Adipocyte (in vitro differentiated cells): ENCODE results near the gene IGF2.

Experiments
- DNase-seq: peaks from one replicate; pipeline ENCODE4 v3.0.0-alpha.2; 2015; ENCODE audit warnings: low read depth
- H3K27me3 ChIP-seq: replicated peaks from 2 replicates; pipeline ENCODE4 v1.7.0; 2013; ENCODE audit warnings: mild to moderate bottlenecking, low read length, moderate library complexity; ENCODE audit not compliant: control insufficient read depth, insufficient read depth
- H3K36me3 ChIP-seq: 2 replicates; pipeline ENCODE4 v1.7.0; 2013; ENCODE audit warnings: low read length, mild to moderate bottlenecking, moderate library complexity; ENCODE audit not compliant: control insufficient read depth, insufficient read depth, severe bottlenecking
- H3K4me1 ChIP-seq: 2 replicates; pipeline ENCODE4 v1.7.0; 2013; ENCODE audit warnings: mild to moderate bottlenecking, low read length, moderate library complexity; ENCODE audit not compliant: control insufficient read depth, insufficient read depth
- H3K4me3 ChIP-seq: 2 replicates; pipeline ENCODE4 v1.7.0; 2013; ENCODE audit warnings: mild to moderate bottlenecking, low read length, moderate library complexity
- H3K9ac ChIP-seq: 2 replicates; pipeline ENCODE4 v1.7.0; 2013; ENCODE audit warnings: mild to moderate bottlenecking, low read length, moderate library complexity
- H3K9me3 ChIP-seq: 2 replicates; pipeline ENCODE4 v1.7.0; 2013; ENCODE audit warnings: mild to moderate bottlenecking, low read length, moderate library complexity; ENCODE audit not compliant: control insufficient read depth

IGF2 gene

DNA sequence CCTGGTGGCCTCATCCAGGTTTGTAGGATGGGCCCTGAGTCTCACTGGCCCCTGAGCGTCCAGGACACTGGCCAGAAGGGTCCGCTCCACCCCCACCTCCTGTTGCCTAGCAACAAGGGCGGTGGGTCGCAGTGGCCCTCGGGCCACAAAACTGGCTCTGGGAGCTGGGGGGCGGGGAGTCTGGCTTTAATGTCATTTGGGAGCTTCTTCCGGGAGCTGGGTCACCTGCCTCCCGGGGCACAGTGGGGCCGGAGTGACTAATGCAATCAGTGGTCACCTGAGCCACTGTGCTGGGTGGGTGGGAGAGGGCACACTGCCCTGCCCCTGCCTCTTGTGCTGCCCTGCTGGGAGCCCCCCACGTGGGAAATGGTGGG is 29.8 kb upstream of the IGF2 start:
- peaks cover 19% of the 10 kb centered on the region for H3K27me3 ChIP-seq
- no peaks in the 10 kb centered on the region for H3K36me3 ChIP-seq
- DNase-seq: no peak
- H3K9me3 ChIP-seq: no peaks in the 10 kb centered on the region
- no peak overlapping the region for H3K4me3 ChIP-seq
- no peaks in the 10 kb centered on the region for H3K4me1 ChIP-seq
- no peak overlapping the region for H3K9ac ChIP-seq

DNA sequence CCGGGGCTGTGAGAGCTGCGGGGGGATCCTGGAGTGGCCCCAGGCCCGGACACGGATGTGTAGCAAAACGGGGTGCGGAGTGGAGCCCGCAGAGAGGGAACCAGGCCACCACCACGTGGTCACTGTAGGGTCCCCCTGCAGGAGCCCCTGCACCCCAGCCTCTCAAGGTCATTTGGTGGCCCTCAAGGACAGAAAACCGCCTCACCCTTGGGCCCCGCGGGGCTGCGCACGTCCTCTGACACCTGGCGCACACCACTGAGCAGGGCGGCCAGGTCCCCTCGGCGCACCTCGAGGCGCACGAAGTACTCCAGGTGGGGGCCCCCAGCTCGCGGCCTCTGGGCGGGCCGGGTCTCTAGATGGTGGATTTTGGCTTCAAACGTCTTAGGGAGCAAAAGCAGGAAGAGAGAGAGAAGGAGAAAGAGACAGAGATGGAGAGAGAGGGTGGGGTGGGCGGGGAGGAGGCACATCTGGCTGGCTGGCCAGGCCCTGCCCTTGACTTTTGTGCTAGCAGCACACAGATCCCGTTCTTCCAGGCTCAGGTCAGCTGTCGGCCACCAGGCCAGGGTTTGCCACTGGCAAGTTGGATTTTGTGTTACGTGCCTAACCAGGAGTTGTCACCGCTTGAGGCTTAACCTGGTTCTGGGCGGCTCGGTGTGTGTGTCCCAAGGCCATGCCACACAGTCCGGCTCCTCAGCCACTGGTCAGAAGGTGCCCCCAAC is 29.3 kb upstream of the IGF2 start:
- no peak overlapping the region for H3K4me3 ChIP-seq
- H3K9ac ChIP-seq: no peak overlapping the region
- DNase-seq: no peak
- H3K27me3 ChIP-seq: peaks cover 17% of the 10 kb centered on the region
- H3K36me3 ChIP-seq: no peaks in the 10 kb centered on the region
- no peaks in the 10 kb centered on the region for H3K9me3 ChIP-seq
- H3K4me1 ChIP-seq: no peaks in the 10 kb centered on the region

DNA sequence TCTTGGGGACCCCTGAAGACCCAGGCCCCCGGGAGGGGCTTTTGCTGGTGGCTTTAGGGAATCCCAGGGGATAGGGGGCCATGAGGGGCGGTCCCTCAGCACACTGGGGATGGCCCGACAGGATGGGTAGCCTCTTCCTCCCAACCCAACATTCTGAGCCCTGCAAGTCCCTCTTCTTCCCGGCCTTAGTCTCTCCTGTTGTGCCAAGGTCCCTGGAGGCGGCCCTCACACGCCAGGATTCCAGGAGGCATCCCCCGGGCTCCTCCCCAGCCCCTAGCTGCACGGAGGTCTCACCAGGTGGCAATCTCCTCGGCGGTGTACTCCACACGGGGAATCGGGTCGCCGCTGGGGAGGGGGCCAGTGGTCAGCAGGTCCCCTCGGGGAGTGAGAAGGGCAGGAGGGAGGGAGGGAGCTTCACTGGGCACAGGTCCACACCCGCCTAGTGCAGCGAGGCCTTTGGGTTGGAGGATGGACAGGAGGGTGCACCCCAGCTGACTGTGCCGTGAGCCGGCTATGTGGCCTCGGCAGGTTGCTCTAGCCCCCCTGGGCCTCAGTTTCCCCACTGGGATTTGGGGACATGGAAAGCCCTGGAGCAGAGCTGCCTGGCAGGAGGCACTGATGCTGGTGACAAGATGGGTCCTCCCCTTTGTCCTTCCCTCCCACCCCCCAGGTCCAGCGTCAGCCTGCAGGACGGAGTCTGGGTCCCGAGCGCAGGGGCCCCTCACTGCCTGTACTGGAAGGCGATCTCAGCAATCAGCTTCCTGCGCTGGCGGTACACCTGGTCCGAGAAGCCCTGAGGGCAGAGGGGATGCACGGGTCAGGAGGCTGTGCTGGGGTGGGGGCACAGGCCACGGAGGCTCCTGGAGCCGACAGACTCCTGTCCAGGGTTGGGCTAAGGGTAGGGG is 28.2 kb upstream of the IGF2 start:
- DNase-seq: no peak
- Histone ChIP-seq H3K4me1 (no peaks in the 10 kb centered on the region), H3K4me3 (no peak overlapping the region), H3K9me3 (no peaks in the 10 kb centered on the region), H3K36me3 (no peaks in the 10 kb centered on the region), H3K9ac (no peak overlapping the region), H3K27me3 (peaks cover 15% of the 10 kb centered on the region)

DNA sequence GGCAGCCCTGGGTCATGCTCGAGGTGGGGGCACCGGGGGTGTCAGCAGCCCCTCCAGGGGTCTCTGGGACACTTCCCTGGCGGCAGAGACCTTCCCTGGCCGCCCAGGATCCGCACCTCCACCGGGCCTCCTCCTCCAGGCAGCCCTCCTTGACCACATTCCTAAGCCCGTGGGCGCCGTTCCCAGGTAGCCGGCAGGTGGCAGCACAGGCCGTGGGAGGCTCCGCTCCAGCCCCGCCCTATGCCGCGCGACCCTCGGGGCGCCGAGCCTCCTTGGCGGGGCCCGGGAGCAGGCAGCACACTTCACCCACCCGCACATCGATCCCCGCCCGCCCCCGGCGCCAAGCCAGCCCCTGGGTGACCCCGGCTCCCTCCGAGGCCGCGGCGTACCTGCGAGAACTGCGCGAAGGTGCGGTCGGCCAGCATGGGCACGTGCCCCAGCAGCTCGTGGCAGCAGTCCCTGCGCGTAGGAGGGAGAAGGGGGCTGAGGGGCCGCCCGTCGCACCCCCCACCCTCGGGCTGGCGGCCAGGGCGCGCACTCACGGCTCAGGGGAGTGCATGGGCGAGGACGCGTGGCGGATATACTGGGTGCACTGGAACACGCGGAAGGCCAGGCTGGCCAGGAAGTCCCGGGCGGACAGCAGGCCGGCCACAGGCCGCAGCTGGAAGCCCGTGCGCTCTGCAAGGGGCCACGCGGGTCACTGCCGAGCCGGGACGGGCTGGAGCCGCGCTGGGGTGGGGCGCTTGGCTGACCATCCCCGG is 27.1 kb upstream of the IGF2 start:
- peak; percentile 33 for DNase-seq
- H3K36me3 ChIP-seq: no peaks in the 10 kb centered on the region
- no peak overlapping the region for H3K9ac ChIP-seq
- H3K27me3 ChIP-seq: peaks cover 15% of the 10 kb centered on the region
- no peak overlapping the region for H3K4me3 ChIP-seq
- no peaks in the 10 kb centered on the region for H3K4me1 ChIP-seq
- H3K9me3 ChIP-seq: no peaks in the 10 kb centered on the region

DNA sequence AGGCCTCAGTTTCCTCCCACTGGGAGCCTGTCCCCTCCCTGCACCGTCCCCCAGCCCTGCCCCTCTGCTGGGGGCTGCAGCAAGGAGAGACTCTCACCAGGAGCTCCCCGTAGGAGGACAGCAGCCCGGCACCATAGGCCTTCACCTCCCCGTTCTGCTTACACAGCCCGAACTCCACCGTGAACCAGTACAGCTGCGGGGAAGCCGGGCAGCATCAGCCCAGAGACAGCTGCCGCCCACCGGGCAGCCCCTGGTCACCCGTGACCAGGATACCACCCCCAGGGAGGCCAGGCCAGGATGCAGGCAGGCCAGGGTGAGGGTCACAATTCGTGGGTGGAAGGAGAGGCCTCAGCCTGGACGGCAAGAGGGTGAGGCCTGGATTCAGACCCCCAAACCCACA is 26.4 kb upstream of the IGF2 start:
- no peaks in the 10 kb centered on the region for H3K4me1 ChIP-seq
- H3K27me3 ChIP-seq: peaks cover 12% of the 10 kb centered on the region
- no peak overlapping the region for H3K4me3 ChIP-seq
- no peaks in the 10 kb centered on the region for H3K36me3 ChIP-seq
- no peaks in the 10 kb centered on the region for H3K9me3 ChIP-seq
- H3K9ac ChIP-seq: no peak overlapping the region
- DNase-seq: no peak

DNA sequence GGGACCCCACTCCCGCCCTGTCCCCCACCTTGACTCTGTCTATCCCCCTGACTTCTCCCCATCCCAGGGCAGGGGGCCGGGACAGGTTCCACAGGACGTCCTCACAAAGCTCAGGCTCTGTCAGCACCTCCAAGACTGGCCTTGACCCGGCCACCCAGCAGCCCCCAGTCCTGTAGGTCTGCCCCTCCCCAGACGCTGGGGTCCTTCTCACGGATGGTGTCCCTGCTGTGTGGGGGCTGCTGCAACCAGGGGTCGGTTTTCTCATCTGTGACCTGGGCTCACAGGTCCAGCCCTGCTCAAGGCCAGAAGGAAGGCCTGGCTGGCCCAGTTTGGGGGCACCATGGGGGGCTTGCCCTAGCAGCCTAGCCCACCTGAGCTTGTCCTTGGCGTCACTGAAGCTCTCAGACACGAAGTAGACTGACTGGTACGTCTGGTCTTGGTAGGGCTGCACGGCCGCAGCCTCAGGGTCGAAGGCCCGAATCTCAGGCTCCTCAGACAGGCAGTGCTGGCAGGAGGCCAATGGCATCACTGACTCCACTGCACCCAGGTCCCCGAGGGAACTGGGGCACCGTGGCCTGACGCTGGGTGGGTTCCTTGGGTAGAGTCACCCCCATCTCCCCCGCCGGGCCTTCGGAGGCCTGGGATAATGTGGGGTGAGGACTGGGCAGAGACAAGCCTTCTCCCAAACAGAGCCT is 25.8 kb upstream of the IGF2 start:
- no peak for DNase-seq
- no peak overlapping the region for H3K9ac ChIP-seq

DNA sequence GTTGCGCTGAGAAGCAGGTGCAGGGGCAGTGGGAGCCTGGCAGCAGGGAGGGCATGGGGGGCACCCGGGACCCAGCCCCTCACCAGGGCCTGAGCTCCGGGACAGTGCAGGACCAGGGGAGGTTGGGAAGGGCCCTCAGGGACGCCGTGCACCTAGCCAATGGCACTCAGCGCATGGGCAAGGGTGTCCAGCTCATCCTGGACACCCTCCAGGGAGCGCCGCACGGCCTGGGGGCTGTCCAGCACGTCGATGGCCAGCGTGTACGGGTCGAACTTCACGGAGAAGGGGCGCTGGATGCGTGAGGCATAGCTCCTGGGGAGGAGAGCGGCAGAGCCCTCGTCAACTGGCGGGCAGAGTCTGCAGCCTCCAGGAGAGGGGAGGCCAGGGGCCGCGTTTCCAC is 24.9 kb upstream of the IGF2 start:
- Histone ChIP-seq H3K4me1 (no peaks in the 10 kb centered on the region), H3K9ac (no peak overlapping the region), H3K9me3 (no peaks in the 10 kb centered on the region), H3K27me3 (peaks cover 19% of the 10 kb centered on the region), H3K36me3 (no peaks in the 10 kb centered on the region), H3K4me3 (no peak overlapping the region)
- no peak for DNase-seq

More for the DNA sequence above, 25.8 kb upstream of the IGF2 start:
- Histone ChIP-seq H3K36me3 (no peaks in the 10 kb centered on the region), H3K27me3 (peaks cover 16% of the 10 kb centered on the region), H3K9me3 (no peaks in the 10 kb centered on the region), H3K4me3 (no peak overlapping the region), H3K4me1 (no peaks in the 10 kb centered on the region)

DNA sequence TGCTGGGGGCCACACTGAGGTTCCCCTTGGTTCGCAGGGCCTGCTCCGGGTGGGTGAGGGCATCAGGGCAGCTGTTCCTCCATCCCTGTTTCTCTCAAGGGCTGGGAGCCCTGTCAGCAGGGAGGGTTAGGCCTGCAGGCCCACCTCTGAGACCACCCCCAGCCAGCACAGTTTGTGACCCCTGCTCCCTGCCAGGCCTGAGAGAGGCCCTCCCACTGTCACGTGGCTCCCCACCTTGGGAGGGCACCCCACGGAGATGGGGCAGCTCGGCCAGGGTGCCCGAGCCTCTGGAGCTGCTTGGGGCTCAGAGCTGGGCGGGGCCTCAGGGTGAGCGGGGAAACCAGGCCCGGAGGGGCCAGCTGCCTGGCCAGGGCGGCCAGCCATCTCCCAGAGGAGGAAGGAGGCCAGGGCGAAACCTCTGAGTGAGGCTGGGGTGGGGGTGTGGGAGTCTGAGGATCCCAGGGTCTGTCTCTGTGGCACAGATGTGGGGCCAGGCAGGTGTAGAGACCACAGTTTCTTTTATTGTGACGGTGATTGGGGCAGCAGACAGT is 24.3 kb upstream of the IGF2 start:
- no peaks in the 10 kb centered on the region for H3K4me1 ChIP-seq
- H3K9ac ChIP-seq: no peak overlapping the region
- no peaks in the 10 kb centered on the region for H3K9me3 ChIP-seq
- H3K4me3 ChIP-seq: no peak overlapping the region
- H3K27me3 ChIP-seq: peaks cover 24% of the 10 kb centered on the region
- no peaks in the 10 kb centered on the region for H3K36me3 ChIP-seq
- no peak for DNase-seq

DNA sequence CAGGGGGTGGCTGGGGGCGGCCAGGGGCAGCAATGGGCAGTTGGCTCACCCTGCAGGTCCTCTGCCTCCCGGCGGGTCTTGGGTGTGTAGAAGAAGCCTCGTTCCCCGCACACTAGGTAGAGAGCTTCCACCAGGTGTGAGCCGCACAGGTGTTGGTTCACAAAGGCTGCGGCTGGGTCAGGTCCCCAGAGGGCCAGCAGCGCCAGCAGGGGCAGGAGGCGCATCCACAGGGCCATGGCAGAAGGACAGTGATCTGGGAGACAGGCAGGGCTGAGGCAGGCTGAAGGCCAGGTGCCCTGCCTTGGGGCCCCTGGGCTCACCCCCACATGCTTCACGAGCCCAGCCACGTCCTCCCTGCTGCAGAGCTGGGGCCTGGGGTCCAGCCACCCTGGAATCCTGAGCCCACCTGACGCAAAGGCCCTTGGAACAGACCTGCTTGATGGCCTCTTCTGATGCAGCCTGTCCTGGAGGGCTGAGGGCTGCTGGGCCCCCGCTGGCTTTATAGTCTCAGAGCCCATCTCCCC is 21.6 kb upstream of the IGF2 start, which contains the start of gene INS:
Gene INS, minus strand, starts transcription at position 474 of the 524 bp plus-strand sequence. Its CDS starts 238 bp downstream, at position 236.
- no peaks in the 10 kb centered on the region for H3K4me1 ChIP-seq
- no peaks in the 10 kb centered on the region for H3K36me3 ChIP-seq
- no peak within 1 kb of the TSS for H3K4me3 ChIP-seq
- no peak for DNase-seq
- no peaks in the 10 kb centered on the region for H3K9me3 ChIP-seq
- H3K9ac ChIP-seq: no peak within 1 kb of the TSS
- H3K27me3 ChIP-seq: peaks cover 35% of the 10 kb centered on the region

DNA sequence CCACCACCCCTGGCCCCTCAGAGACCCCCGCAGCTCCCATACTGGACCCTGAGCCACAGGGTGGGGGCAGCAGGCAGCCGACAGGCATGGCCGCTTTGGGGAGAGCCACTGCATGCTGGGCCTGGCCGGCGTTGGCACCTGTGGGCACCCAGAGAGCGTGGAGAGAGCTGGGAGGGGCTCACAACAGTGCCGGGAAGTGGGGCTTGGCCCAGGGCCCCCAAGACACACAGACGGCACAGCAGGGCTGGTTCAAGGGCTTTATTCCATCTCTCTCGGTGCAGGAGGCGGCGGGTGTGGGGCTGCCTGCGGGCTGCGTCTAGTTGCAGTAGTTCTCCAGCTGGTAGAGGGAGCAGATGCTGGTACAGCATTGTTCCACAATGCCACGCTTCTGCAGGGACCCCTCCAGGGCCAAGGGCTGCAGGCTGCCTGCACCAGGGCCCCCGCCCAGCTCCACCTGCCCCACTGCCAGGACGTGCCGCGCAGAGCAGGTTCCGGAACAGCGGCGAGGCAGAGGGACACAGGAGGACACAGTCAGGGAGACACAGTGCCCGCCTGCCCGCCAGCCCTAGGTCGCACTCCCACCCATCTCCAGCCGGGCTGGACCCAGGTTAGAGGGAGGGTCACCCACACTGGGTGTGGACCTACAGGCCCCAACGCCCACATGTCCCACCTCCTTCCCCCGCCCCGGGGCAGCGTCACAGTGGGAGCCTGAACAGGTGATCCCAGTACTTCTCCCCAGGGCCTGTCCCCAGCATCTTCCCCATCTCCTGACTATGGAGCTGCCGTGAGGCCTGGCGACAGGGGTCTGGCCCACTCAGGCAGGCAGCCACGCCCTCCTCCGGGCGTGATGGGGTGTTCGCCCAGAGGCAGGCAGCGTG is 20.6 kb upstream of the IGF2 start:
- no peaks in the 10 kb centered on the region for H3K9me3 ChIP-seq
- H3K36me3 ChIP-seq: no peaks in the 10 kb centered on the region
- DNase-seq: no peak
- H3K9ac ChIP-seq: no peak overlapping the region
- H3K4me1 ChIP-seq: no peaks in the 10 kb centered on the region
- H3K4me3 ChIP-seq: no peak overlapping the region
- H3K27me3 ChIP-seq: peaks cover 32% of the 10 kb centered on the region
